ENCODE results near the gene ARPIN.
"Not testable (repeated sequence)": the region's sequence is repeated elsewhere in the genome, so short reads cannot be mapped to it uniquely, and the experiment has no call there.

Gene ARPIN

DNA sequence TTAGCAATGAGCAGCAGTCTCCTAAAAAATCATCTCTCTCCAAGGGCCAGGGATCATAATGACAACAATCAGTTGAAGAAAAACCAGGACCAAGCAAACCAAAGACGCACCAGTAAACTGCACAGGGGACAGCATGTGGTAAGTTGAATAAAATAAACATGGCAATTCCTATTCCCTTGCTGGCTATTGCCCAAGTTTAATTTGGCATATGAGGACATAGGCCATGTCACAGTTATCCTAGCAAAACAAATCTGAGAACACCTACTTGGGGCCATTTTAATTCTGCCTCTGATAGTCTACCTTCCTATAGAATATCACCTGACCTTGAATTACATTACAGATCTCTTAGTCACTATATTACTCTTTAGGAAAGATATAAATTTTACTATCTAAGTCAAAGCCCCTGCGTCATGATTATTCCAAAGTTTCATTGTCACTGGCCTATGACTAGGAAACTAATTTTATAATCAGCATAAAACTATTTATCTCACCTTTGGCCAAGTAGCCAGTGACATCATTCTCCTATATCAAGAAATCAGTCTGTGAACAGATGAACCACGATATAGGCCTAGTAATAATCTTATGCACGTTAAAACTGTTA lies 42.0 kb downstream of the ARPIN start:
- TF ChIP-seq LEF1 (IDR thresholded peaks at IDR 0.05; ENCODE audit: borderline replicate concordance): no peak
- TF ChIP-seq BHLHE40 (IDR thresholded peaks at IDR 0.05; ENCODE audit: borderline replicate concordance): no peak
- TF ChIP-seq ARNT (IDR thresholded peaks at IDR 0.05): no peak
- TF ChIP-seq FOXM1 (IDR thresholded peaks at IDR 0.05; ENCODE audit: borderline replicate concordance): no peak
- no peak for TF ChIP-seq FOXA1 (IDR thresholded peaks at IDR 0.05)
- TF ChIP-seq HDGF (IDR thresholded peaks at IDR 0.05; ENCODE audit: borderline replicate concordance): no peak
- no peak for TF ChIP-seq ZNF384 (IDR thresholded peaks at IDR 0.05)
- TF ChIP-seq L3MBTL2 (conservative IDR thresholded peaks at IDR 0.05): no peak
- no peak for TF ChIP-seq NFRKB (IDR thresholded peaks at IDR 0.05)
- TF ChIP-seq TARDBP (IDR thresholded peaks at IDR 0.05): no peak
- TF ChIP-seq, protein P1, sequence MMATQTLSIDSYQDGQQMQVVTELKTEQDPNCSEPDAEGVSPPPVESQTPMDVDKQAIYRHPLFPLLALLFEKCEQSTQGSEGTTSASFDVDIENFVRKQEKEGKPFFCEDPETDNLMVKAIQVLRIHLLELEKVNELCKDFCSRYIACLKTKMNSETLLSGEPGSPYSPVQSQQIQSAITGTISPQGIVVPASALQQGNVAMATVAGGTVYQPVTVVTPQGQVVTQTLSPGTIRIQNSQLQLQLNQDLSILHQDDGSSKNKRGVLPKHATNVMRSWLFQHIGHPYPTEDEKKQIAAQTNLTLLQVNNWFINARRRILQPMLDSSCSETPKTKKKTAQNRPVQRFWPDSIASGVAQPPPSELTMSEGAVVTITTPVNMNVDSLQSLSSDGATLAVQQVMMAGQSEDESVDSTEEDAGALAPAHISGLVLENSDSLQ (IDR thresholded peaks at IDR 0.05): no peak
- no peak for TF ChIP-seq CTBP1 (IDR thresholded peaks at IDR 0.05; ENCODE audit: borderline replicate concordance)
- TF ChIP-seq SUZ12 (IDR thresholded peaks at IDR 0.05): no peak
- POLR2A ChIA-PET: no interaction called here
- CTCF ChIA-PET: no interaction called here
- DNase-seq (ENCODE audit: extremely low spot score): no peak

DNA sequence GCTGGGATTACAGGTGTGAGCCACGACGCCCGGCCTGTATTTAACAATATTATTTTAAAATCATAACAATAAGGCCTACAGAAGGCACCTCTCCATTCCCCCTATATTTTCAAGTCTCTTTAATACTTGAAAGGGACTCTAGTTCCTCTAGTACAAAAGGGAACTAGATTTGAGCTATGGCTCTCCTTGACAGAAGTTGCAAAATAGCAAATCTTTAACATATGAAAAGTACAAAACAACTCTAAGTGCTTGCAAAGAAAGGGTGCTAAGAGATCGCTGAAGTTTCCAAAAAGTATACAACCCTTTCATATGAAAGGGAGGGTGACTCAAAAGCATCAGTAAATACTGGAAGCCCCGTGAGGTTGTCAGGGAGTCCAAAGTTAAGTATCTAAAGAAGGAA lies 42.7 kb downstream of the ARPIN start:
- CTCF ChIA-PET: no interaction called here
- POLR2A ChIA-PET: no interaction called here
- DNase-seq (ENCODE audit: extremely low spot score): no peak
- TF ChIP-seq, protein P1 (IDR thresholded peaks at IDR 0.05): no peak
- TF ChIP-seq HDGF (IDR thresholded peaks at IDR 0.05; ENCODE audit: borderline replicate concordance) (no peak), FOXA1 (IDR thresholded peaks at IDR 0.05) (no peak), LEF1 (IDR thresholded peaks at IDR 0.05; ENCODE audit: borderline replicate concordance) (no peak), L3MBTL2 (conservative IDR thresholded peaks at IDR 0.05) (no peak), FOXM1 (IDR thresholded peaks at IDR 0.05; ENCODE audit: borderline replicate concordance) (no peak), BHLHE40 (IDR thresholded peaks at IDR 0.05; ENCODE audit: borderline replicate concordance) (no peak), SP1 (IDR thresholded peaks at IDR 0.05) (no peak), SUZ12 (IDR thresholded peaks at IDR 0.05) (no peak), NFRKB (IDR thresholded peaks at IDR 0.05) (no peak), TARDBP (IDR thresholded peaks at IDR 0.05) (no peak), ZNF384 (IDR thresholded peaks at IDR 0.05) (no peak), ARNT (IDR thresholded peaks at IDR 0.05) (no peak), CTBP1 (IDR thresholded peaks at IDR 0.05; ENCODE audit: borderline replicate concordance) (no peak), ELF4 (IDR thresholded peaks at IDR 0.05) (no peak), FOXK2 (IDR thresholded peaks at IDR 0.05) (no peak)

DNA sequence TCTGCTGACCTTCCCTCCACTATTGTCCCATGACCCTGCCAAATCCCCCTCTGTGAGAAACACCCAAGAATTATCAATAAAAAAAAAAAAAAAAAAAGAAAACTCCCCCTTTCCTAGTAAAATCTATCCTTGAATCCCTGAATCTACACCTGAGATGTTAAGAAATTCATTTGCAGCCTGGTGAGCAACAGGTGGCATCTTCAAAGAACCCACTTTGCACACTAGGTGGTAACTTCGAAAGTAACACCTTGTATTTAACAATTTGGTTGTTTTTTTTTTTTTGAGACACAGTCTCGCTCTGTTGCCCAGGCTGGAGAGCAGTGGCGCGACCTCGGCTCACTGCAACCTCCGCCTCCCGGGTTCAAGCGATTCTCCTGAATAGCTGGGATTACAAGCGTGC lies 43.3 kb downstream of the ARPIN start:
- CTCF ChIA-PET; DNase-seq (ENCODE audit: extremely low spot score); POLR2A ChIA-PET: not testable (repeated sequence)

DNA sequence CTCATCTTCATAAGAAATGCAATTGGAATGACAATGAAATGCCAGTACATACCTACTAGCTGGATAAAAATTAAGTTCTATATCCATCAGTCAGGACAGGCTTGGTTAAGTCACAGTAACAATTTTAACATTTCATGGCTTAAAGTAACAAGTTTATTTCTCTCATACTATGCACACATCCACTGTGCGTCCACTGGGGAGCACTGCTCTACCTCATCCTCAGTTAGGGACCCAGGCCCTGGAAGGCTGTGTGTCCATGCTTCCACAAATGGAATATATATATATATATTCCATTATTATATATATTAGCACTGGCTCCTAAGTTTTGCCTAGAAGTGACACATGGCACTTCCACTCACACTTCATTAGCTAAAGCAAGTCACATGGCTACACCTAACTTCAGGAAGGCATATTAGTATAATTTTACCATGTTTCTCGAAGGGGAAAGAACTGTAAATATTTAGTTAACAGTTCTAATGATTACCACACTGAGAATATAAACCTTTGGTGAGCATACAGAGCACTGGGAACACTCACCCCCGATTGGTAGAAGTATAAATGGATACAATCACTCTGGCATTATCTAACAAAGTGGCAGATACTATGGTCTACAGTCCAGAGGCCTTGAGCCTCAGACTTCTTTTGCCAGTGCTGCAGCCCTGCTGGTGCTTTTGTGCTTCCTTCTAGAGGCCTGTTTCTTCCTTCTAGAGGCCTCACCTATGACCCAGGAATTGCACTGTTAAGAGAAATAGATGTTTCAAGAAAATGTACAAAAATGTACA lies 47.6 kb downstream of the ARPIN start:
- DNase-seq (ENCODE audit: extremely low spot score): no peak
- no peak for TF ChIP-seq CTBP1 (IDR thresholded peaks at IDR 0.05; ENCODE audit: borderline replicate concordance)
- no peak for TF ChIP-seq ARNT (IDR thresholded peaks at IDR 0.05)
- TF ChIP-seq FOXA1 (IDR thresholded peaks at IDR 0.05): no peak
- TF ChIP-seq BHLHE40 (IDR thresholded peaks at IDR 0.05; ENCODE audit: borderline replicate concordance): no peak
- TF ChIP-seq SP1 (IDR thresholded peaks at IDR 0.05): no peak
- TF ChIP-seq SUZ12 (IDR thresholded peaks at IDR 0.05): no peak
- TF ChIP-seq LEF1 (IDR thresholded peaks at IDR 0.05; ENCODE audit: borderline replicate concordance): no peak
- TF ChIP-seq NFRKB (IDR thresholded peaks at IDR 0.05): no peak
- no peak for TF ChIP-seq ELF4 (IDR thresholded peaks at IDR 0.05)
- no peak for TF ChIP-seq TARDBP (IDR thresholded peaks at IDR 0.05)
- no peak for TF ChIP-seq FOXK2 (IDR thresholded peaks at IDR 0.05)
- TF ChIP-seq L3MBTL2 (conservative IDR thresholded peaks at IDR 0.05): no peak
- no peak for TF ChIP-seq HDGF (IDR thresholded peaks at IDR 0.05; ENCODE audit: borderline replicate concordance)
- TF ChIP-seq FOXM1 (IDR thresholded peaks at IDR 0.05; ENCODE audit: borderline replicate concordance): no peak
- TF ChIP-seq ZNF384 (IDR thresholded peaks at IDR 0.05): no peak
- TF ChIP-seq, protein P1 (IDR thresholded peaks at IDR 0.05): no peak
- CTCF ChIA-PET: interaction anchor here (0.8 to 2.0 kb wide), 3 partner anchors 10 to 104 kb away, joined by 4 to 10 read pairs (median 4); no protein-coding TSS in a partner anchor
- POLR2A ChIA-PET: no interaction called here

DNA sequence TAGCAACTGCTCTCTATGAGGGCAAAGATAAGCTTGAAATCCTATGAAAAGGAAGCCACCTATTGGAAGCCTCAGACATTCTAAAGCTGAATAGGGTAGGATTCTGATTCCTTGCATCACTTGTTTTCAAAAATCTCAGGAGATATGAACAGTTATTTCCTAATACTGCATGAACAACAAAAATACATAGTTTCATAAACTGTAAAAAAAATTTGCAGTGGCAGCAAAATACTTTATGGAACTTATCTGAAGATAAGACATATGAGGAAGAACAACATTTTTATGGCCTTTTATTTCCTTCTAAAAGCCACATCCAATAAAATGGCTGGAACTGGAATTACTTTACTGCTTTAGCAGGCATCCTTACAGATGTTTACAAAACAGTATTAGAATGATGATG lies 48.8 kb downstream of the ARPIN start:
- DNase-seq (ENCODE audit: extremely low spot score): no peak
- CTCF ChIA-PET: interaction anchor here (0.6 to 2.0 kb wide), 4 partner anchors 11 to 287 kb away, joined by 3 to 10 read pairs (median 4); no protein-coding TSS in a partner anchor
- POLR2A ChIA-PET: interaction anchor here (0.9 kb wide), 1 partner anchor 11 kb away, joined by 3 read pairs; no protein-coding TSS in a partner anchor
- TF ChIP-seq ZNF384 (IDR thresholded peaks at IDR 0.05) (no peak), FOXA1 (IDR thresholded peaks at IDR 0.05) (no peak), BHLHE40 (IDR thresholded peaks at IDR 0.05; ENCODE audit: borderline replicate concordance) (no peak), ARNT (IDR thresholded peaks at IDR 0.05) (no peak), HDGF (IDR thresholded peaks at IDR 0.05; ENCODE audit: borderline replicate concordance) (no peak), SP1 (IDR thresholded peaks at IDR 0.05) (no peak), FOXM1 (IDR thresholded peaks at IDR 0.05; ENCODE audit: borderline replicate concordance) (no peak), NFRKB (IDR thresholded peaks at IDR 0.05) (no peak), TARDBP (IDR thresholded peaks at IDR 0.05) (no peak), SUZ12 (IDR thresholded peaks at IDR 0.05) (no peak), LEF1 (IDR thresholded peaks at IDR 0.05; ENCODE audit: borderline replicate concordance) (no peak), CTBP1 (IDR thresholded peaks at IDR 0.05; ENCODE audit: borderline replicate concordance) (no peak), FOXK2 (IDR thresholded peaks at IDR 0.05) (no peak), L3MBTL2 (conservative IDR thresholded peaks at IDR 0.05) (no peak), ELF4 (IDR thresholded peaks at IDR 0.05) (no peak)
- TF ChIP-seq, protein P1 (IDR thresholded peaks at IDR 0.05): no peak
